HFFc6 (cell line): ENCODE results near the gene TPBG. TPM values are rescaled to one million over a fixed set of nuclear protein-coding genes. Genes with fewer than 3 reads are reported as not detected.

ENCODE experiments used
- DNase-seq: peaks from one replicate; pipeline ENCODE4 v3.0.0-alpha.2; 2018
- H3K27ac Mint-ChIP-seq: 2 replicates; pipeline ENCODE4 v1.8.0; 2020; ENCODE audit warnings: mild to moderate bottlenecking, mixed read lengths
- H3K27me3 Mint-ChIP-seq: 2 replicates; pipeline ENCODE4 v1.8.0; 2021; ENCODE audit warnings: mild to moderate bottlenecking, moderate library complexity, mixed read lengths; ENCODE audit not compliant: insufficient read depth
- H3K36me3 Mint-ChIP-seq: 2 replicates; pipeline ENCODE4 v1.8.0; 2021; ENCODE audit warnings: low read depth, mixed read lengths
- H3K4me1 Mint-ChIP-seq: 2 replicates; pipeline ENCODE4 v1.8.0; 2020; ENCODE audit warnings: low read depth, mixed read lengths
- H3K4me3 Mint-ChIP-seq: 2 replicates; pipeline ENCODE4 v1.8.0; 2020; ENCODE audit warnings: mild to moderate bottlenecking, moderate library complexity, mixed read lengths
- H3K9me3 Mint-ChIP-seq: 2 replicates; pipeline ENCODE4 v1.8.0; 2020; ENCODE audit warnings: mild to moderate bottlenecking, mixed read lengths
- total RNA-seq, 6 experiments: library from RNA; stranded (reverse); fragmentation: NEBNext Ultra II Directional; extraction: Animal tissue kit (Norgen Biotek cat#: 25700); gene quantifications; 2 replicates in 1 of 6; 3 replicates in 5 of 6; pipeline ENCODE4 v1.2.3, GENCODE V29; 2021
- TF ChIP-seq, protein P1 (sequence below): fragments of 200-600 bp; sonication (generic); IDR thresholded peaks from 2 replicates; pipeline ENCODE4 v1.5.0; 2021; ENCODE audit warnings: antibody characterized with exemption, mild to moderate bottlenecking

TPBG gene
- total RNA-seq, 6 experiments from 2014 or later = 70.0 to 123 (median 84.6) TPM

GRCh38 chr6:82367704-82368103, 4.1 kb downstream of the TPBG start:
- no peak overlapping the region for H3K27ac Mint-ChIP-seq
- DNase-seq = no peak
- TF ChIP-seq, protein P1, sequence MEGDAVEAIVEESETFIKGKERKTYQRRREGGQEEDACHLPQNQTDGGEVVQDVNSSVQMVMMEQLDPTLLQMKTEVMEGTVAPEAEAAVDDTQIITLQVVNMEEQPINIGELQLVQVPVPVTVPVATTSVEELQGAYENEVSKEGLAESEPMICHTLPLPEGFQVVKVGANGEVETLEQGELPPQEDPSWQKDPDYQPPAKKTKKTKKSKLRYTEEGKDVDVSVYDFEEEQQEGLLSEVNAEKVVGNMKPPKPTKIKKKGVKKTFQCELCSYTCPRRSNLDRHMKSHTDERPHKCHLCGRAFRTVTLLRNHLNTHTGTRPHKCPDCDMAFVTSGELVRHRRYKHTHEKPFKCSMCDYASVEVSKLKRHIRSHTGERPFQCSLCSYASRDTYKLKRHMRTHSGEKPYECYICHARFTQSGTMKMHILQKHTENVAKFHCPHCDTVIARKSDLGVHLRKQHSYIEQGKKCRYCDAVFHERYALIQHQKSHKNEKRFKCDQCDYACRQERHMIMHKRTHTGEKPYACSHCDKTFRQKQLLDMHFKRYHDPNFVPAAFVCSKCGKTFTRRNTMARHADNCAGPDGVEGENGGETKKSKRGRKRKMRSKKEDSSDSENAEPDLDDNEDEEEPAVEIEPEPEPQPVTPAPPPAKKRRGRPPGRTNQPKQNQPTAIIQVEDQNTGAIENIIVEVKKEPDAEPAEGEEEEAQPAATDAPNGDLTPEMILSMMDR = no peak
- H3K9me3 Mint-ChIP-seq = 0 out of 2 replicates have a peak, but pooled peaks cover 3% of the 10 kb centered on the region
- peak overlapping the region; percentile 99 for H3K4me3 Mint-ChIP-seq
- peaks cover 25% of the 10 kb centered on the region for H3K36me3 Mint-ChIP-seq
- H3K4me1 Mint-ChIP-seq = peaks cover 68% of the 10 kb centered on the region
- peaks cover 6% of the 10 kb centered on the region for H3K27me3 Mint-ChIP-seq

DNA sequence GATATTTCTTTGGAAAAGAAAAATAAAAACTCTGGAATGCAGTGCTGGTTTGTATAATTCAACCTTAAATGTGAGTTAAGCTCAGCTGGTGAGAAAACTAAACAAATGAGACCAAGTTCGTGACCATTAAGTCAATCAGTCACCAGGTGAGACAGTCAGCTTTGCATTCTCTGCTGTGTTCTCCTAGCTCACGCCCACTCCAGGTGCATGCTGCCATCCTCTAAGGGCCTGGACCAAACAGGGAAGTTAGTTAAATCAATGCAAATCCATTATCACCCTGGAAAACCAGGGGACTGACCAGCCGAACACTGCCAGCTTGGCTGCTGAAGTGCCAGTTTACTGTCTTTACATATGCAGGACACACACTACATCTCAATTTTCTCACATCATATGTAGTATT, 7.2 kb downstream of the TPBG start:
- Mint-ChIP-seq H3K27me3 (peaks cover 2% of the 10 kb centered on the region), H3K9me3 (no peaks in the 10 kb centered on the region), H3K27ac (peak overlapping the region; percentile 68), H3K4me3 (no peak overlapping the region), H3K4me1 (peaks cover 82% of the 10 kb centered on the region), H3K36me3 (peaks cover 15% of the 10 kb centered on the region)
- TF ChIP-seq, protein P1 = no peak
- no peak for DNase-seq

DNA sequence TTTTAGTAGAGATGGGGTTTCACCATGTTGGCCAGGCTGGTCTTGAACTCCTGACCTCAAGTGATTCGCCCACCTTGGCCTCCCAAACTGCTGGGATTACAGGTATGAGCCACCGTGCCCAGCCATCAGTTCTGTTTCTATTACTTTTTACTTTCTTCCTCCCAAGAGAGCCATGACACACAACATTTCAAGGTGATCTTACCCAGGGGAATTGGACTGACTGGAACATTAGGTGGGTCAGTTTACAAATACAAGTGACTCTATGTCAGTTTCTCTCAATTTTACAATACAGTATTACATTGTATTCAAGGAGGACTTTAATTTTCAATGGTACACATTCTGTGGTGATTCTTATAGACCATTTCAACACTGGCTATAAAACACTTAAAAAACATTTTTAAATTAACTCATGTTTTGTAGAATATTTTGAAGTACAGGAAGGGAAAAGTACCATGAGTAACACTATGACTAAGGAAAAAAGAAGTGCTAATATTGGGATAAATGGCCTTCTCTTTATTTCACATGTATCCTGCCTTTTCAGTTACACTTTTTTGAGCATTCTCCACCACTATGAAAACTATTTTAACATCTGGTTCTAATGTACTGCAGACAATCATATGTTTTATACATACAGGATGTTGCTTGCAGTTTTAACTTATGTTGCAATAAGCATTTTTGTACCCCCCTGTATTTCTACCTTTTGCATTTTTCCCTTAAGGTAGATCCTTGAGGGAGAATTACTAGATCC, 8.4 kb downstream of the TPBG start:
- H3K27ac Mint-ChIP-seq = peak overlapping the region; percentile 87
- TF ChIP-seq, protein P1 = no peak
- peaks cover 12% of the 10 kb centered on the region for H3K36me3 Mint-ChIP-seq
- peak overlapping the region; percentile 54 for H3K4me3 Mint-ChIP-seq
- no peaks in the 10 kb centered on the region for H3K9me3 Mint-ChIP-seq
- peaks cover 70% of the 10 kb centered on the region for H3K4me1 Mint-ChIP-seq
- H3K27me3 Mint-ChIP-seq = peaks cover 2% of the 10 kb centered on the region; the same call in 1 of the 2 replicates
- DNase-seq = peak; percentile 33

DNA sequence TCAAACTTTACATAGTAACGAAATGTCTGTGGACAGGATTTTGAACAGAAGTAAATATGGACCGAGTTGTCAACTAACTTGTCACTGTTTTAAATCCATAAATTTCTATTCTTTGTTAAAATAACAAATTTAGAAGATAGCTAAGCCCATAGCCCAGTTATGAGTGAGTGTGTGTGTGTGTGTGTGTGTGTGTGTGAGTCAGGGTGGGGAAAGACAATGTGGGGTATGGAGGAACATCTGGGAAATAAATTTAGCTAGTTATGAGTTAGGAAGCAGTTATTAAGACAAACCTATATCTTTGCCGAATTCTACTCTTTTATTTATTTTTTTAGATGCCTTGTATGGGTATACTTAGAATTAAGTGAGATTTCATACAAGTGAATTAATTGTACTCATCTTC, 9.0 kb downstream of the TPBG start:
- H3K27ac Mint-ChIP-seq = peak overlapping the region; percentile 87
- TF ChIP-seq, protein P1 = no peak
- no peak for DNase-seq
- H3K36me3 Mint-ChIP-seq = peaks cover 18% of the 10 kb centered on the region
- H3K9me3 Mint-ChIP-seq = no peaks in the 10 kb centered on the region
- peaks cover 69% of the 10 kb centered on the region for H3K4me1 Mint-ChIP-seq
- peak overlapping the region; percentile 2; the same call in 1 of the 2 replicates for H3K4me3 Mint-ChIP-seq
- H3K27me3 Mint-ChIP-seq = peaks cover 2% of the 10 kb centered on the region; the same call in 1 of the 2 replicates

GRCh38 chr6:82374516-82374915, 10.9 kb downstream of the TPBG start:
- Mint-ChIP-seq H3K27ac (peak overlapping the region; percentile 37; the same call in 1 of the 2 replicates), H3K4me1 (peaks cover 57% of the 10 kb centered on the region), H3K36me3 (peaks cover 25% of the 10 kb centered on the region), H3K27me3 (peaks cover 2% of the 10 kb centered on the region; the same call in 1 of the 2 replicates), H3K4me3 (no peak overlapping the region), H3K9me3 (no peaks in the 10 kb centered on the region)
- DNase-seq = no peak
- TF ChIP-seq, protein P1 = peak; percentile 37; the same call in 1 of the 2 replicates
